ENCODE results near the gene SNAI1. TPM values are rescaled to one million over a fixed set of nuclear protein-coding genes. Genes with fewer than 3 reads are reported as not detected.
"Not testable (repeated sequence)": the region's sequence is repeated elsewhere in the genome, so short reads cannot be mapped to it uniquely, and the experiment has no call there.

Gene SNAI1
- total RNA-seq, 2 donors from 2014 or later = 0.78 to 3.3 TPM

DNA sequence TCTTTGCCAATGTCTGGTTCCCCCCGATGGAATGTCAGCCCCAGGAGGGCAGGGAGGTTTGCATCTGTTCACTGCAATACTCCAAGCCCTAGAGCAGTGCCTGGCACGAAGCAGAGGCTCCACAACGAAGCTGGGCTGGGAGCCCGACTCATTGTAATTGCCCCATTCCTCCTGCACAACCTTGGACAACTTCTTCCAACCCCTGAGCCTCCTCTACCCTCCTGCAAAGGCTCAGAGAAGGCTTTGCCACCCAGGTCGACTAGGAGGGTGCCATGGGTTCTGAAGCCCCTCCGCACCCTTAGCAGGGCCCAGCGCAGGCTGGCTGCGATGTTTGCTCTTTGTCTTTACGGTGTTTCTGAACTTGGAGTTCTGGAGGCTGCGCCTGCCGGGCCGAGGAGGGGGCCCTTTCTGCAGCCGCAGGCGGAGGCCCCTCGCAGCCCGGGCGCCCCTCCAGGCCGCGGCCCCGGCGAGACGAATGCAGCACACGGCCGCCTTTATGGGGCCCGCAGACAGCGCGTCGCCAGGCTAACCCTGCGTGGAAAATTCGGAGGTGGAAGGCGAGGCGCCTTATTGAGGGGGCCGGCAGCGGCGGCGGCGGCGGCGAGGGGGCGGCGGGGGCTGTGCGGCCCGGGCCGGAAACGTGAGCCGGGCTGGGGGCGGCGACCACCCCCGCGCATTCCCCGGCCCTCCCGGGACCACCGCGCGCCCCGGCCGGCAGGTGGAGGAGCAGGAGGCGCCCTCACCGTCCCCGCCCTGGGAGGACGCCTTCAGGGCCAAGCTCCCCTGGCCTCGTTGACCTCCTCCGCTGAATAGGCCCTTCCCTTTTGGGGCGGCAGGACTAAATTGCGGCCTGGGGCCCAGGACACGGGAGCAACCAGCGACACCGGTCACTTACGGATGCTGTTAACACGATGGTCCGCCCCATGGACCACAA lies 27.0 kb downstream of the SNAI1 start:
- WGBS, 2 donors = 33 to 40% methylated on average over 6 to 44 of the region's 71 CpGs
- ATAC-seq (no peak), DNase-seq (no peak)
- no peaks in the 10 kb centered on the region for H3K36me3 ChIP-seq (replicated peaks in 1 of 2; ENCODE audit: insufficient read depth in 1 of 2, low read depth in 2 of 2)
- no peaks in the 10 kb centered on the region for H3K27me3 ChIP-seq
- intact Hi-C loops (cut with DNase I) = no loop called here
- H3K27ac ChIP-seq = no peak overlapping the region
- no peak for TF ChIP-seq POLR2A (IDR thresholded peaks at IDR 0.05)
- TF ChIP-seq, protein P1, sequence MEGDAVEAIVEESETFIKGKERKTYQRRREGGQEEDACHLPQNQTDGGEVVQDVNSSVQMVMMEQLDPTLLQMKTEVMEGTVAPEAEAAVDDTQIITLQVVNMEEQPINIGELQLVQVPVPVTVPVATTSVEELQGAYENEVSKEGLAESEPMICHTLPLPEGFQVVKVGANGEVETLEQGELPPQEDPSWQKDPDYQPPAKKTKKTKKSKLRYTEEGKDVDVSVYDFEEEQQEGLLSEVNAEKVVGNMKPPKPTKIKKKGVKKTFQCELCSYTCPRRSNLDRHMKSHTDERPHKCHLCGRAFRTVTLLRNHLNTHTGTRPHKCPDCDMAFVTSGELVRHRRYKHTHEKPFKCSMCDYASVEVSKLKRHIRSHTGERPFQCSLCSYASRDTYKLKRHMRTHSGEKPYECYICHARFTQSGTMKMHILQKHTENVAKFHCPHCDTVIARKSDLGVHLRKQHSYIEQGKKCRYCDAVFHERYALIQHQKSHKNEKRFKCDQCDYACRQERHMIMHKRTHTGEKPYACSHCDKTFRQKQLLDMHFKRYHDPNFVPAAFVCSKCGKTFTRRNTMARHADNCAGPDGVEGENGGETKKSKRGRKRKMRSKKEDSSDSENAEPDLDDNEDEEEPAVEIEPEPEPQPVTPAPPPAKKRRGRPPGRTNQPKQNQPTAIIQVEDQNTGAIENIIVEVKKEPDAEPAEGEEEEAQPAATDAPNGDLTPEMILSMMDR (IDR thresholded peaks at IDR 0.05) = no peak
- no peaks in the 10 kb centered on the region for H3K9me3 ChIP-seq
- H3K4me3 ChIP-seq = no peak overlapping the region
- H3K4me1 ChIP-seq = no peaks in the 10 kb centered on the region

- H3K27me3 ChIP-seq; intact Hi-C loops (cut with DNase I); H3K4me3 ChIP-seq; H3K36me3 ChIP-seq (replicated peaks in 1 of 2; ENCODE audit: insufficient read depth in 1 of 2, low read depth in 2 of 2); H3K27ac ChIP-seq; H3K9me3 ChIP-seq; H3K4me1 ChIP-seq; ATAC-seq; DNase-seq: not testable (repeated sequence)
- WGBS, 2 donors = 82 to 90% methylated on average over 2 of the region's 3 CpGs
Measured at GRCh38 chr20:50011597-50011996, 28.8 kb downstream of the SNAI1 start.

DNA sequence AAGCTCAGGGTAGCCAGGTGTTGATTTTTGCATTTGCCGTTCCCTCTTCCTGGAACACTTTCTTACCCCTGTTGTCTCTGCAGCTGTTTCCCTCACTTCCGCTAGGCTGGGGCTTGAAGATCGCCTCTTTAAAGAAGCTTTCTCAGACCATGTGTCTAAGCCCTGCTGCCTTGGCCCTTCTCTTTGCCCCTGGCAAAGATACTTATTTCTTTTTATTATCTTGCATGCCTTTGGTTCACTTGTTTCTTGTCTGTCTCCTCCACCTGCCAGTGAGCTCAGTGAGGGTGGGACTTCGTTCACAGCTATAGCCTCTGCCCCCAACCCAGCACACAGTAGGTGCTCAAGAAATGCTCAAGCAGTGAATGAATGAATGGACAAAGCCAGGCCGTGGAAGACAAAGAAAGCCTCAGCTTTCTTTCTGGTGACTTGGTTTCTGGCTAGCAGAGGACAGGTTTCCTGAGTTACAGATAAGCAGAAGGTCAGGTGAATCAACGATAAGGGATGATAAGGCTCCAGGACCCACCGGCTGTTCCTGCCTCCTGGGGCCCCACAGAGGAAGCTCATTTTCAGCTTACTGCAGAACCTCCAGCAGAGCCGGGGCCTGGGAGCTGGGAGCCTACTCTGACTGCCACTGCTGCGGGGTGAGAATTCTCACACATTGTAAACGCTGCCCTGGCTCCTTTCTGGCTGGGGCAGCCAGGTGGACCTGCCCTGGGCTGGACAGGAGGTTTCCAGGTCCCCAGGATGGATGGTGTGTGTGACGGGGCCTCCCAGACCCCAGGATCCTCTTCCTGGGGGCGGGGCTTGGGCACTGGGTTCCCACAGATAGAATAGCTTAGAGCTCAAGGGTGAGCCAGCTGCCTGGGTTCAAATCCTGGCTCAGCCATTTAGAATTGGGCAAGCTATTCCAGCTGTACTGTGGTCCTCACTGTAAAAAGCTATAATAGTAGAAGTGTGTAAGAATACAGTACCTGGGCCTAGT lies 29.8 kb downstream of the SNAI1 start:
- TF ChIP-seq, protein P1 (IDR thresholded peaks at IDR 0.05) = no peak
- TF ChIP-seq POLR2A (IDR thresholded peaks at IDR 0.05) = no peak
- Histone ChIP-seq H3K9me3 (no peaks in the 10 kb centered on the region), H3K27me3 (no peaks in the 10 kb centered on the region), H3K27ac (no peak overlapping the region), H3K4me1 (no peaks in the 10 kb centered on the region), H3K4me3 (no peak overlapping the region), H3K36me3 (replicated peaks in 1 of 2; ENCODE audit: insufficient read depth in 1 of 2, low read depth in 2 of 2) (no peaks in the 10 kb centered on the region)
- 44 to 50% methylated on average over 7 to 12 of the region's 12 CpGs for WGBS, 2 donors
- ATAC-seq = no peak
- intact Hi-C loops (cut with DNase I) = no loop called here
- DNase-seq = no peak

DNA sequence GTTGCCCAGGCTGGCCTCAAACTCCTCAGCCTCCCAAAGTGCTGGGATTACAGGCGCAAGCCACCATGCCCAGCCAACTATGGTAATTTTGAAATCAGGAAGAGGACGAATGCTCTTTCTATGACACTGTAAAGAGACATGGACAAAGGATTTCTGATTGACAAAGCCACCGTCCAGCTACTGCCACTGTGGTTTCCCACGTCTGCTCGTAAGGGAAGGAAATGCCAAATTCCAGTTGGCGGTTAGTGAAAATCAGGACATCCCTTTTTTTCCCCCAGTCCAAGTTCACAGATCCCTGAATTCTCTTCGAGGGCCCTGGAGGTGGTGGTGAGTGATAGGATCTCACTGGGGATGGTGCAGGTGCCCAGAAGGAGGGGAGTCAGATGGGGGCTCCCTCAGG lies 31.2 kb downstream of the SNAI1 start:
- ATAC-seq (no peak), DNase-seq (no peak)
- TF ChIP-seq POLR2A (IDR thresholded peaks at IDR 0.05) = no peak
- TF ChIP-seq, protein P1 (IDR thresholded peaks at IDR 0.05) = no peak
- Histone ChIP-seq H3K36me3 (replicated peaks in 1 of 2; ENCODE audit: insufficient read depth in 1 of 2, low read depth in 2 of 2) (no peaks in the 10 kb centered on the region), H3K4me1 (no peaks in the 10 kb centered on the region), H3K4me3 (no peak overlapping the region), H3K27ac (no peak overlapping the region), H3K9me3 (no peaks in the 10 kb centered on the region), H3K27me3 (no peaks in the 10 kb centered on the region)
- intact Hi-C loops (cut with DNase I) = no loop called here
- 66 to 84% methylated on average over 7 of the region's 7 CpGs for WGBS, 2 donors

Data from body of pancreas (tissue), 4 donors.